ENCODE data around the gene TBX3.
"Not testable (repeated sequence)": the region's sequence is repeated elsewhere in the genome, so short reads cannot be mapped to it uniquely, and the experiment has no call there.

The TBX3 gene

GRCh38 chr12:114684098-114684869 lies at the start of gene TBX3:
Gene TBX3, minus strand, starts transcription at chr12:114684175. Its CDS starts 975 bp downstream, at chr12:114683200.
- FAIRE-seq: no peak

GRCh38 chr12:114732426-114733030 lies 48.6 kb upstream of the TBX3 start:
- FAIRE-seq: no peak

- no peak for FAIRE-seq
These were observed 45.8 kb upstream of the TBX3 start for GRCh38 chr12:114729731-114730130.

GRCh38 chr12:114726092-114726710 lies 42.2 kb upstream of the TBX3 start:
- FAIRE-seq: no peak

- FAIRE-seq: not testable (repeated sequence)
These were observed 38.2 kb upstream of the TBX3 start for GRCh38 chr12:114722176-114722575.

GRCh38 chr12:114721266-114721665 lies 37.3 kb upstream of the TBX3 start:
- no peak for FAIRE-seq

- FAIRE-seq: no peak
These were observed 29.7 kb upstream of the TBX3 start for GRCh38 chr12:114713466-114714215.

GRCh38 chr12:114711689-114712152 lies 27.7 kb upstream of the TBX3 start:
- no peak for FAIRE-seq

GRCh38 chr12:114710151-114710550 lies 26.2 kb upstream of the TBX3 start:
- FAIRE-seq: no peak

- FAIRE-seq: no peak
These were observed 25.1 kb upstream of the TBX3 start for GRCh38 chr12:114709112-114709511.

- FAIRE-seq: not testable (repeated sequence)
These were observed 24.6 kb upstream of the TBX3 start for GRCh38 chr12:114708598-114708997.

- no peak for FAIRE-seq
These were observed 20.1 kb upstream of the TBX3 start for GRCh38 chr12:114704096-114704495.

- no peak for FAIRE-seq
These were observed 19.1 kb upstream of the TBX3 start for GRCh38 chr12:114703060-114703493.

- no peak for FAIRE-seq
These were observed 18.5 kb upstream of the TBX3 start for GRCh38 chr12:114702462-114702861.

GRCh38 chr12:114701553-114701952 lies 17.6 kb upstream of the TBX3 start:
- no peak for FAIRE-seq

- no peak for FAIRE-seq
These were observed 17.1 kb upstream of the TBX3 start for GRCh38 chr12:114701104-114701414.

GRCh38 chr12:114700392-114701103 lies 16.6 kb upstream of the TBX3 start:
- no peak for FAIRE-seq

GRCh38 chr12:114698566-114699163 lies 14.7 kb upstream of the TBX3 start:
- FAIRE-seq: no peak

- no peak for FAIRE-seq
These were observed 14.0 kb upstream of the TBX3 start for GRCh38 chr12:114697741-114698565.

GRCh38 chr12:114697243-114697716 lies 13.3 kb upstream of the TBX3 start:
- no peak for FAIRE-seq
